GM18868 (cell line): ENCODE results near the gene CEP83.
"Not testable (repeated sequence)": the region's sequence is repeated elsewhere in the genome, so short reads cannot be mapped to it uniquely, and the experiment has no call there.

ENCODE experiments used
- ATAC-seq: cut with Tn5 transposase; IDR thresholded peaks from one replicate; pipeline ENCODE4 v1.9.1; 2021; ENCODE audit warnings: mild to moderate bottlenecking, moderate library complexity; ENCODE audit not compliant: unreplicated experiment

Gene CEP83

DNA sequence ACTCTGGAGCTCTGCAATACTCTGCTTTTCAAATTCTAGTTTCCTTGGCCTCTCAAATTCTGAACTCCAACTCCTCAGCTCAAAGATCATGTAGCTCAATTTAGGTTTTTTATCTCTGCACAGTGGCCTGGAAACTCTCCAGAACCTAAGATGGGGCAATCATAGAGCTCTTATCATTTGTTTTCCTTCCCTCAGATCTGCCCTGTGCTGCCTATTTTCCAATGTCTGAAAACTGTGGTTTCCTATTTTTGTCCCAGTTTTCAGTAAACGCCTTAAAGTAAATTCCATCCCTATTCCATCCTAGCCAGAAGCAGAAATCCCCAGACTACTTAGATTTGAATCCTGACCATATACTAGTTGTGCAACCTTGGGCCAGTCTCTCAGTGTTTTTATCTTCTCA is 73.2 kb downstream of the CEP83 start:
- ATAC-seq, result no peak

- no peak for ATAC-seq
Measured at GRCh38 chr12:94384030-94384429, 75.6 kb downstream of the CEP83 start.

DNA sequence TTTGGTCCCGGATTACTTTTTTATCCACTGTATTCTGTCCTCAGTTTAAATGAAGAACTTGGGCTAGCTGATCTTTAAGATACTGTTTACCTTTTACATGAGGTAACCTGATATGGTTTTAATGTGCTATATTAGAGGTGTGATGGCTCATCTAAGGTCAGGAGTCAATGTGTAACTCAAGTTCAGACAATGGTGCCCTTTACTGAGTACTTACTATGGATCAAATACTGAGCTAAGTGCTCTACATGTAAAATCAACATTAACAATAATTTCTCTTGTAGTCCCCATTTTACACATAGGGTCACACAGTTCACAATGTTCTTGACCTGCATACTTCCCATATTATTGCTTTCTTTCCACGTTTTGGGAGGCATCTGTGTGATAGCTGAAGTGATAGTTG is 79.2 kb downstream of the CEP83 start:
- no peak for ATAC-seq

GRCh38 chr12:94379479-94380113 is 80.1 kb downstream of the CEP83 start:
- ATAC-seq, result no peak

DNA sequence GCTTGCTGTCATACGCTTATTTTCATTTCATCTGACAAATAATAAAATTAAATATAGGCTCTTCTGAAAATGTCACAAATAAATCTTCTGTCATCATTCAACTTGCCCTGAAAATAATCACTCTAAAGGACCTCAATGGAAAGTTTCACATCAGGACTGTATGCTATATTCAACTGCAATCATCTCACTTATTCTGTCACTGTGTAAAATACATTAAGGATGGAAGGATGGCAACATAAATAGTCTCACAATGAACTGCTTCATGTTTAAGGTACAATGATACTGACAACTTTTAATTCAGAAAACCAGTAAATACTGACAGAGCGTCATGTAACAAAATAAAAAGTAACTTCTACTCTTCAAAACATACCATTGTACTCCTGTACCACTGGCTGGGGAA is 82.1 kb downstream of the CEP83 start:
- ATAC-seq, result no peak

GRCh38 chr12:94374124-94374523 is 85.5 kb downstream of the CEP83 start:
- ATAC-seq, result no peak

GRCh38 chr12:94372461-94372860 is 87.2 kb downstream of the CEP83 start:
- no peak for ATAC-seq

GRCh38 chr12:94362653-94363052 is 97.0 kb downstream of the CEP83 start:
- no peak for ATAC-seq

- ATAC-seq, result no peak
Measured at GRCh38 chr12:94359761-94360160, 99.9 kb downstream of the CEP83 start.

GRCh38 chr12:94353130-94353529 is 106.5 kb downstream of the CEP83 start:
- ATAC-seq, result no peak

DNA sequence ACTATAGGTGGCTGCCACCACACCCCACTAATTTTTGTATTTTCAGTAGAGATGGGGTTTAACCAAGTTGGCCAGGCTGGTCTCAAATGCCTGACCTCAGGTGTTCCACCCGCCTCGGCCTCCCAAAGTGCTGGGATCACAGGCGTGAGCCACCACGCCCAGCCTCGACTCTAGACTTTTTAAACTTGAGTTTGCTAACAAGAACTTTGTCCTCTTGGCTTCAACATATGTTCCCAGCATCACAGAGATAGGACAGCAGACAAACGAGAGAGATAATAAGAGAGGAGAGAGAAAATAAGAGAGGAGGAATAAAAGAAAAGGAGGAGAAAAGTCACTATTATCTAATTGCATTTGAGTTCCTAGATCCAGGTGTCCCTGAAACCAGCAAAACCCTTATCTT is 119.1 kb downstream of the CEP83 start:
- no peak for ATAC-seq

DNA sequence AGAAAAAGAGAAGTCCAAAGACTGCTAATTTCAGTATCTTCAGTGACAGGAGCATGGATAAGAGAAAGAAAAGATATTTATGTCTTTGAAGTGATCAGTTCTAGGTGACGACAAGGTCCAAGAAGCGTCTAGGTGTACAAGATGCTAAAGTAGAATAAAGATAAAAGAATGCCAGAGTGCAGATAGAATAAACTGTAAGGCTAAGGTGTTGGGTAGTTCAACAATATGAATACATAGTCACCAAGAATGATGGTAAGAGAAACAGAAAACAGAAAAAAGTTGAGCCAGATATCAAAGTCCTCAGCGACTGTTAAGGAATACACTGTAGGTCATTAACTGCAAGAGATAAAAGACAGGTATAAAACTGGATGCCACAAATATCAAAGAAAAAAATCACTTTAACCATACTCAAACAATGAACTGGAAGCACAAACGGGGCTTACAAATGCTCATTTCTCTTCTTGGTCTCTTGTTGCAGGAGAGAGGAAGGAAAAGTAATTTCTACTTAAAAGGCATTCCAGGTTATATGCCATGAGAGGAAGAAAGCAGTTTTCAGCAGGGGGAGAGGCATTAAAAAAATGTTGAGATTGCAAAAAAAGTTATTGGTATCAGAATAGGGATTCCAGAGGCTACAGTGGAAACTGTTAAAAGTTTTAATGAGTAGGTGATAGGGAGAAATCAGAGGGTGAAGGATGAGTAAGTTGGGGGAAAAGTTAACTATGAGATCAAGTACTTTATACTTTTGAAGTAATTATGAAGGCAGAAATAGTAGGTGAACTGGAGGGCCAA is 121.5 kb downstream of the CEP83 start:
- no peak for ATAC-seq

DNA sequence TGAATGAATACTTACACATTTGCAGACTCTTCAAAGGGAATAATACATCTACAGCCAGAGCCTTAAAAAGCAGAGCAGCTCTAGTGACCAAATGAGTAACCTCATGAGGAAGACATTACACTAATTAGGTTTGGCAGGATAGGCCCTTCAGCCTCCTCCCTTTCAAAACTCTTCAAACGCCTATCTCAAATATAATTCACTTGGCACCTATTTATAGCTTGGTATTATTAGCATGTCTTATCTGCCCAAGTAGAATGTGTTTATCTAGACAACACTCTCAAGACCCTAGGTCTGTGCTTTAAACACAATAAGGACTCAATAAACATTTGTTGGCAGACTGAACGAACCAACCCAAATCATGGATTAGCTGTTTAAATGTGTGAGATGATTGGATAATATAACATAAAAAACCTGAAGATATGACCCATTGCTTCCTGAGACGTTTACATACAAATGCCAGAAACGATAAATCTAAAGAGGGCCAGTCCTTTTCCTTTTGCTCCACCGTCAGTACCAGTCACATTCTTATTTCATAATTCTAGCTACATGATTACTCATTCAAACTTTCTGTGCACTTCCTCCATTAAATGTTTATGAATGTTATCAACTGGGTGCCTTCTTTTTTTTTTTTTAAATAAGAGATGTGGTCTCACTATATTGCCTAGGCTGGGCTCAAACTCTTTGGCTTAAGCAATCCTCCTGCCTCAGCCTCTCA is 123.3 kb downstream of the CEP83 start:
- no peak for ATAC-seq

- no peak for ATAC-seq
Measured at GRCh38 chr12:94333396-94333795, 126.3 kb downstream of the CEP83 start.

GRCh38 chr12:94329366-94329765 is 130.3 kb downstream of the CEP83 start:
- ATAC-seq, result no peak

- no peak for ATAC-seq
Measured at GRCh38 chr12:94327809-94328208, 131.9 kb downstream of the CEP83 start.

- no peak for ATAC-seq
Measured at GRCh38 chr12:94326727-94327126, 132.9 kb downstream of the CEP83 start.

- no peak for ATAC-seq
Measured at GRCh38 chr12:94326234-94326633, 133.4 kb downstream of the CEP83 start.

- ATAC-seq, result no peak
Measured at GRCh38 chr12:94322346-94322745, 137.3 kb downstream of the CEP83 start.

DNA sequence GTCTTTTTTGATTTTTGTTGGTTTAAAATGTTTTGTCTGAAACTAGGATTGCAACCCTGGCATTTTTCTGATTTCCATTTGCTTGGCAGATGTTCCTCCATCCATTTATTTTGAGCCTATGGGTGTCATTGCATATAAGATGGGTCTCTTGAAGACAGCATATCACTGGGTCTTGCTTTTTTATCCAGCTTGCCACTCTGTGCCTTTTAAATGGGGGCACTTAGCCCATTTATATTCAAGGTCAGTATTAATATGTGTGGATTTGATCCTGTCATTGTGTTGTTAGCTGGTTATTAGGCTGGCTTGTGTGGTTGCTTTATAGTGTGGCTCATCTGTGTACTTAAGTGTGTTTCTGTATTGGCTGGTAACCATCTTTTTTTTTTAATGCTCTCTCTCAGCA is 139.6 kb downstream of the CEP83 start:
- no peak for ATAC-seq

- ATAC-seq, result peak; percentile 87
Measured at GRCh38 chr12:94318181-94318580, 141.5 kb downstream of the CEP83 start.

DNA sequence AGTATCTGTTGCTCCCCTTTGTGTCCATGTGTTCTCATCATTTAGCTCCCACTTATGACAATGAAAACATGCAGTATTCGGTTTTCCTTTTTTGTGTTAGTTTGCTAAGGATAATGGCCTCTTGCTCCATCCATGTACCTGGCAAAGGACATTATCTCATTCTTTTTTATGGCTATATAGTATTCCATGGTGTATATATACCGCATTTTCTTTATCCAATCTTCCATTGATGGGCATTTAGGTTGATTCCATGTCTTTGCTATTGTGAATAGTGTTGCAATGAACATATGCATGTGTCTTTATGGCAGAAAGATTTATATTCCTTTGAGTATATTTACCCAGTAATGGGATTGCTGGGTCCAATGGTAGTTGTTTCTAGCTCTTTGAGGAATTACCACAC is 143.1 kb downstream of the CEP83 start:
- not testable (repeated sequence) for ATAC-seq
